ENCODE data around the gene FHOD3. TPM values are rescaled to one million over a fixed set of nuclear protein-coding genes. Genes with fewer than 3 reads are reported as not detected.

The FHOD3 gene
- total and polyA plus RNA-seq, 2 of the 8 experiments (the other 6 are each of a cell fraction or from before 2014, with no cell fraction given): 9.7 to 10.5 TPM

- Histone ChIP-seq H3K14ac (ENCODE audit: insufficient read length) (no peak overlapping the region), H2BK120ac (replicated peaks; ENCODE audit: low read depth, low read length) (no peak overlapping the region), H2BK20ac (ENCODE audit: low read length) (no peak overlapping the region), H3K23me2 (ENCODE audit: low read depth, low read length) (no peaks in the 10 kb centered on the region), H3K18ac (ENCODE audit: extremely low read depth, low read length) (no peak overlapping the region), H2BK12ac (ENCODE audit: low read depth, low read length) (no peak overlapping the region), H3K23ac (ENCODE audit: insufficient read length) (no peak overlapping the region), H3K4me3 (ENCODE audit: extremely low read depth in 1 of 4, insufficient read depth in 2 of 4, low read depth in 3 of 4, low read length in 4 of 4) (no peak overlapping the region), H3K4ac (replicated peaks; ENCODE audit: insufficient read length, low read depth, low read length) (no peak overlapping the region), H2BK15ac (ENCODE audit: low read length) (no peak overlapping the region), H3K79me1 (ENCODE audit: low read depth, low read length) (no peaks in the 10 kb centered on the region), H3K4me1 (replicated peaks in 1 of 4; ENCODE audit: control insufficient read depth in 3 of 4, insufficient read depth in 4 of 4, low read length in 3 of 4) (no peaks in the 10 kb centered on the region), H3K4me2 (ENCODE audit: insufficient read depth in 1 of 2, low read depth in 2 of 2, low read length in 2 of 2) (no peak overlapping the region), H3K56ac (replicated peaks; ENCODE audit: insufficient read length, low read depth, low read length) (no peak overlapping the region), H4K20me1 (replicated peaks in 1 of 2; ENCODE audit: control insufficient read depth in 1 of 2, insufficient read depth in 2 of 2, low read length in 2 of 2) (no peaks in the 10 kb centered on the region), H4K8ac (ENCODE audit: extremely low read depth, insufficient read depth, low read length) (no peak overlapping the region), H4K5ac (ENCODE audit: insufficient read length, low read depth, low read length) (no peak overlapping the region), H3K9me3 (ENCODE audit: insufficient read depth in 2 of 2, low read depth in 1 of 2, low read length in 1 of 2) (no peaks in the 10 kb centered on the region), H2AK5ac (ENCODE audit: low read depth, low read length) (no peak overlapping the region), H3K27me3 (replicated peaks in 1 of 4; ENCODE audit: control insufficient read depth in 3 of 4, extremely low read depth in 1 of 4, insufficient read depth in 3 of 4, low read length in 3 of 4) (no peaks in the 10 kb centered on the region), H3K27ac (ENCODE audit: low read depth, low read length) (no peak overlapping the region), H3K9ac (replicated peaks in 1 of 4; ENCODE audit: extremely low read depth in 1 of 4, low read depth in 3 of 4, low read length in 3 of 4) (no peak overlapping the region), H2BK5ac (ENCODE audit: low read depth, low read length) (no peak overlapping the region), H3K79me2 (ENCODE audit: control insufficient read depth in 1 of 2, insufficient read depth in 2 of 2, low read length in 2 of 2) (no peaks in the 10 kb centered on the region), H3K36me3 (ENCODE audit: control insufficient read depth in 2 of 4, insufficient read depth in 4 of 4, low read length in 3 of 4) (no peaks in the 10 kb centered on the region), H4K91ac (replicated peaks; ENCODE audit: insufficient read length, low read length) (no peak overlapping the region), H2AFZ (ENCODE audit: low read length) (no peak overlapping the region)
- ChIA-PET POLR2A (ENCODE audit: partially characterized antibody) (interaction anchor here (1.2 to 1.7 kb wide), 2 partner anchors 13 to 115 kb away, joined by 3 to 4 read pairs; no protein-coding TSS in a partner anchor), CTCF (ENCODE audit: partially characterized antibody) (interaction anchor here (0.7 to 14.7 kb wide), 55 partner anchors 8 to 539 kb away, joined by 3 to 163 read pairs (median 4); no protein-coding TSS in a partner anchor)
- 80 to 100% methylated on average over 1 of the region's 1 CpG for WGBS, 2 experiments (ENCODE audit: extremely low coverage in 1 of 2, insufficient coverage in 1 of 2, insufficient read length in 1 of 2, insufficient replicate concordance in 2 of 2, low coverage in 1 of 2, low lambda C conversion rate in 2 of 2, missing lambda C conversion rate in 1 of 2)
- TF ChIP-seq CTCF (IDR thresholded peaks at IDR 0.05; ENCODE audit: control extremely low read depth in 1 of 3, insufficient read depth in 1 of 3, low read depth in 1 of 3, low read length in 3 of 3) (peak; percentile 54 to 69 (median 67)), RAD21 (IDR thresholded peaks at IDR 0.05 in 1 of 2, conservative IDR thresholded peaks at IDR 0.05 in 1 of 2; ENCODE audit: low read depth in 2 of 2, low read length in 2 of 2) (peak; percentile 54 to 66), CHD2 (IDR thresholded peaks at IDR 0.05; ENCODE audit: low read length) (no peak)
- FAIRE-seq (peak; percentile 86), DNase-seq (ENCODE audit: low read depth in 1 of 2, low spot score in 2 of 2) (no peak)
Measured at GRCh38 chr18:36412778-36413177, 115.3 kb downstream of the FHOD3 start.
